Activated naive CD8-positive, alpha-beta T cell treated with anti-CD3 and anti-CD28 coated beads, Interleukin-2, amount 10 ng/mL, durations not matched to agents 7 days and 5 days (primary cell): ENCODE measurements around the gene EPB41L4A. TPM values are rescaled to one million over a fixed set of nuclear protein-coding genes. Genes with fewer than 3 reads are reported as not detected.
"Not testable (repeated sequence)": the region's sequence is repeated elsewhere in the genome, so short reads cannot be mapped to it uniquely, and the experiment has no call there.

ENCODE experiments used
- ATAC-seq: fragments of 150-1000 bp; cut with Tn5 transposase; one replicate; pipeline ENCODE4 v1.10.0; 2021; ENCODE audit warnings: low read depth, moderate library complexity
- POLR2A ChIA-PET: fragments of 350-600 bp; sonication (Branson Sonifier 250); formaldehyde crosslinking; loops from one replicate; lab custom pipeline; 2021; ENCODE audit warnings: antibody characterized with exemption; lab: Charles Lee
- DNase-seq: peaks from one replicate; pipeline ENCODE4 v3.0.0; 2021
- H3K27ac Mint-ChIP-seq: one replicate; pipeline ENCODE4 v1.8.0; 2022; ENCODE audit warnings: mild to moderate bottlenecking, mixed read lengths
- H3K27me3 Mint-ChIP-seq: one replicate; pipeline ENCODE4 v1.8.0; 2022; ENCODE audit warnings: mild to moderate bottlenecking, moderate library complexity, mixed read lengths
- H3K36me3 Mint-ChIP-seq: one replicate; pipeline ENCODE4 v1.8.0; 2021; ENCODE audit warnings: mild to moderate bottlenecking, mixed read lengths
- H3K4me1 Mint-ChIP-seq: one replicate; pipeline ENCODE4 v1.8.0; 2021; ENCODE audit warnings: mixed read lengths
- H3K4me3 Mint-ChIP-seq: one replicate; pipeline ENCODE4 v1.8.0; 2022; ENCODE audit warnings: mild to moderate bottlenecking, moderate library complexity, mixed read lengths
- H3K9me3 Mint-ChIP-seq: one replicate; pipeline ENCODE4 v1.8.0; 2021; ENCODE audit warnings: mixed read lengths
- total RNA-seq, 2 experiments: library from RNA; stranded (reverse); gene quantifications; one replicate each; pipeline ENCODE4 v1.2.3, GENCODE V29; 2021

The EPB41L4A gene
- total RNA-seq, 2 experiments from 2014 or later = 0.11 to 1.0 TPM

DNA sequence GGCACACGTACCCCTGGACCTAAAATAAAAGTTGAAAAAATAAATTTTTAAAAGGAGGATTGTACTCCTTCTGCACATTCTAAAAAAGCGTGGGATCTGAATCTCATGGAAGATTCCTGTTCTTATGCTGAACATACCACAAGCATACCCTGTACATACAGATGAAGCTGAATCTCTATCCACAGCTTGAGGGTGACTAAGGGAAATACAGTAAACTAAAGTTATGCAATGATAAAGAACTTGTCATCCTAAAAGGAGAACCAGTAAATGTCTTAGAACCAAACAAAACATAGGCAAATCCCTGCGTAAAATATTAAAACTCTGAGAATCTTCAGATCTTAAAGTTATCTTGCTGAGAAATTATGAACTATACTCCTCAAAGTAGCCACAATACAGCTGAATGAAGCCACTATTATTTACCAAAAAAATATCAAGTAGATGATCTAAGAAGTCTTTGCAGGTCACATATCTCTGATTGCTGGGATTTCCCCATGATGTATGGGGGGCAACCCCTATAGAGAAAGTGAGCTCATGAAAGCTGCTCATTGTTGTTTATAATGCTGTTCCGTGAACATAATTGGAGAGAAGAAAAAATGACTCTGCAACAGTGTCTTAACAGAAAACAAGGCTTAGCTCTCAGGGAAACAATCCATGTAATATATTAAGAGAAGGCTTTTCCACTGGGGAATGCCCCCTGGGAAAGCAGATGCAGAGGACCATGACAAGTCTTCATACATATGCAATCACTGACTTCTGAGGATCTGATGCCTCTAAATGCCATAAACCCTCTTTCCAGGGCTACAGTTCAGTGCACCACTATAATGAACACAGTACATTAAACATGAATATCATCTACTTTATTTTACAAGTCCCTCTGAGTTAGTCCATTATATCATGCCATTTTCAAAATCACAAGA is 210.1 kb downstream of the EPB41L4A start:
- no peak for ATAC-seq
- H3K36me3 Mint-ChIP-seq = no peaks in the 10 kb centered on the region

DNA sequence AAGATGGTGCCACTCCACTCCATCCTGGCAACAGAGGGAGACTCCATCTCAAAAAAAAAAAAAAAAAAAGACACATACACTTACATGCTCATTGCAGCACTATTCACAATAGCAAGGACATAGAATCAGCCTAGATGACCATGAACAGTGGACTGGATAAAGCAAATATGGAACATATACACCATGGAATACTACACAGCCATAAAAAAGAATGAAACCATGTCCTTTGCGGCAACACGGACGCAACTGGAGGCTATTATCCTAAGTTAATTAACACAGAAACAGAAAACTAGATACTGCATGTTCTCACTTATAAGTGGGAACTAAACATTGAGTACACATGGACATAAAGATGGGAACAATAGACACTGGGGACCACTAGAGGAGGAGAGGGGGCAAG is 210.9 kb downstream of the EPB41L4A start:
- H3K4me1 Mint-ChIP-seq, H3K27ac Mint-ChIP-seq, H3K4me3 Mint-ChIP-seq, H3K36me3 Mint-ChIP-seq, DNase-seq, H3K9me3 Mint-ChIP-seq, POLR2A ChIA-PET, ATAC-seq: not testable (repeated sequence)
- H3K27me3 Mint-ChIP-seq = peaks cover 16% of the 10 kb centered on the region

More for the DNA sequence above, 210.1 kb downstream of the EPB41L4A start:
- H3K4me3 Mint-ChIP-seq = no peak overlapping the region
- H3K9me3 Mint-ChIP-seq = no peaks in the 10 kb centered on the region
- H3K27me3 Mint-ChIP-seq = peaks cover 16% of the 10 kb centered on the region
- no peak for DNase-seq
- no peaks in the 10 kb centered on the region for H3K4me1 Mint-ChIP-seq
- no peak overlapping the region for H3K27ac Mint-ChIP-seq
- POLR2A ChIA-PET = no interaction called here

DNA sequence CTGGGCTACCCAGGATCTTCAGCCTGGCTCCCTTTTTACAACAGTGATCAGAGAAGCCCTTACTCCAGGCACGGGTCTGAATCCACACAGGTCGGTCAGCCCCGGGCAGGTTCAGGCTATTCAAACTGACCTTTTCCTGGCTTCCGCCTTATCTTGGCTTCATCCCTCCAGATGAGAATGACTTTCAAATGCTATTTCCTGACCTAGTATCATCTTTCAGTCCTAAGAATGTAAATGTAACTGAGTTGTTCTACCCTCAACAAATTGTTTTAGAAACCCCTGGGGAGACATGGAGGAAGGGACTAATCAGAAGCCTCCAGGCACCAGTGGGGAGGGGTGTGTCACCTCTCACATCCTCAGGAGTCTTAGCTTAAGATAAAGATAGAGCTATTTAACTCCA is 213.2 kb downstream of the EPB41L4A start:
- Mint-ChIP-seq H3K36me3 (no peaks in the 10 kb centered on the region), H3K4me1 (no peaks in the 10 kb centered on the region), H3K4me3 (no peak overlapping the region), H3K27me3 (peaks cover 24% of the 10 kb centered on the region), H3K27ac (no peak overlapping the region), H3K9me3 (no peaks in the 10 kb centered on the region)
- ATAC-seq (no peak), DNase-seq (no peak)
- POLR2A ChIA-PET = no interaction called here

DNA sequence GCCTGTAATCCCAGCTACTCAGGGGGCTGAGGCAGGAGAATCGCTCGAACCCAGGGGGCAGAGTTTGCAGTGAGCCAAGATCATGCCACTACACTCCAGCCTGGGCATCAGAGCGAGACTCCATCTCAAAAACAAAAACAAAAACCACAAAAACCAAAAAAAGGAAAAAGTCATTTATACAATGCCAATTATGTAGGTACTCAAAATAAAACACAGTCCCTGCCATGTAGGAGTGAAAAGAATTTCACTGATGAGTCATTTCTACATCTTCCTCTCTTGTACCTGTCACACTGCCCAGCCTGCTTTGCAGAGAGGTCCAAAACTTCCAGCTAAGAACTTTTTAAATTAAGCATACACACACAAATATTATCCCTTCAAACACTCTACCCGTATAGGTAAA is 215.8 kb downstream of the EPB41L4A start:
- Mint-ChIP-seq H3K27me3 (peaks cover 24% of the 10 kb centered on the region), H3K27ac (no peak overlapping the region), H3K4me1 (no peaks in the 10 kb centered on the region), H3K4me3 (no peak overlapping the region), H3K9me3 (no peaks in the 10 kb centered on the region), H3K36me3 (no peaks in the 10 kb centered on the region)
- no peak for DNase-seq
- POLR2A ChIA-PET = no interaction called here
- no peak for ATAC-seq

DNA sequence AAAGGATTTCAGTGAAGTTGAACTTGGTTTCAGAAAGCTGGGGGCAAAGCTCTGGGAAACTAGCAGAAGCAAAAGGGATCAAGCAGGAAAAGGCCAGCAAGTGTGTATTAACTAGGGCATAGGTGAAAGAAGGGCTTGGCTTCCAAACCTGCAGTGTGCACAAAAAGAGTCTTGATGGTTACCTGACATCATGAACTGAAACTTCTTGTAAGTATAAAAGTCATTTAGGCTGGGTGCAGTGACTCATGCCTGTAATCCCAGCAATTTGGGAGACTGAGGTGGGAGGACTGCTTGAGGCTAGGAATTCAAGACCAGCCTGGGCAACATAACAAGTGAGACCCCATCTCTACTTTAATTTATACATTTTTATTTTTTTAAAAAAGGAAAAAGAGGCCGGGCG is 216.4 kb downstream of the EPB41L4A start:
- no peak overlapping the region for H3K4me3 Mint-ChIP-seq
- no peak overlapping the region for H3K27ac Mint-ChIP-seq
- no peaks in the 10 kb centered on the region for H3K4me1 Mint-ChIP-seq
- DNase-seq (no peak), ATAC-seq (no peak)
- POLR2A ChIA-PET = no interaction called here
- H3K27me3 Mint-ChIP-seq = peaks cover 24% of the 10 kb centered on the region
- H3K36me3 Mint-ChIP-seq = no peaks in the 10 kb centered on the region
- no peaks in the 10 kb centered on the region for H3K9me3 Mint-ChIP-seq

DNA sequence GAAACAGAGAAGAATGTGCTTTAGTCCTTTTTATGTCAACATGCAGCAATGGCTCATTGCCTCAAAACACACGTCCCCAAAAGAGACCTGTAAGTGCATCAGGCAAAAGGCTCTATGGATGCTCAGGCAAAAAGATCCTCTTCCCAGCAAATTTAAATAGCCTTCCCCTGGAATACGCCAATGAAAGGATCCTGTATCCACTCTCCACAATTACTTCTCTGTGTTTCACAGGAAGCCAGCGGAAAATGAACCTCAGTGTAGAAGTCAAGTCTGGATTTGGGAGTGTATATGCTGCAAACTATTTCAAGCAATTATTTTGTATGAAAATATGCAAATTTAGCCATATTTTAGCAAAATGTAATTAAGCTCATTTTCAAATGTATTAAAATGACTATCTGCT is 217.9 kb downstream of the EPB41L4A start:
- POLR2A ChIA-PET = no interaction called here
- H3K27ac Mint-ChIP-seq = no peak overlapping the region

DNA sequence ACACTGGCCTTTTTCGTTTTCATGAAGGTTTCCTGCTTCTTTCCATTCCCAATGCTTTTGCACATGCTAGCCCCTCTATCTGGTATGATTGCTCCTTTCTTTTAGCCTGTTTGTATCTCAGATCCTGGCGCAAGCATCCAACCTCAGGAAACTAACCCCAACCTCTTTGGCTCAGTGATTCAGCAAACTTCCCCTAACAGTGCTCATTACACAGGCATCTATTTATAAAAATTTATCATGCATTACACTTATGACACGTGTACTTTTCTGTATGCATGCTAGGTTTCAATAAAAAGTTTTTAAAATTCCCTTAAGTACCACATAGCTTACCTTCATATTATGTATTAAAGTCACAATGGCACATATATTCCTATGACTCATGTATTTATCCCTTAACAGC is 218.9 kb downstream of the EPB41L4A start:
- no peaks in the 10 kb centered on the region for H3K36me3 Mint-ChIP-seq
- H3K27ac Mint-ChIP-seq = no peak overlapping the region

More for the DNA sequence above, 217.9 kb downstream of the EPB41L4A start:
- peaks cover 16% of the 10 kb centered on the region for H3K27me3 Mint-ChIP-seq
- DNase-seq (no peak), ATAC-seq (no peak)
- no peak overlapping the region for H3K4me3 Mint-ChIP-seq
- no peaks in the 10 kb centered on the region for H3K4me1 Mint-ChIP-seq
- no peaks in the 10 kb centered on the region for H3K36me3 Mint-ChIP-seq
- no peaks in the 10 kb centered on the region for H3K9me3 Mint-ChIP-seq

DNA sequence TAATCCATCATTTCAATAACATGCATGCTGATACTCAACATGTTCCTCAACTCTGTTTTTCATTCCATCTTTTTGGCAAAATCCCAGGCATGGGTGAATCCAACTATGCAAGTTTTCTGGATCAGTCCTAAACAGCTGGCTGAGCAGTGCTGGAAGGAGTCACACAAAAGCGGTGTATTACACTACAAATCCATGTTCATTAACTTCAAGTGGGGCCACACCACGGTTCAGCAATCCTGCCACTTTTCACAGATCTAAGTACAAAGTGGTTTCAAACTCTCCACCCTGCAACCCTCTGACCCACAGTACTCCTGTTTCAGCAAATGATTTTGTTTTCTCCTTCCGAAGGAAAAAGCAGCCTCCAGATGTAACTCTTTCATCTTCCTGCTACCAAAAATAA is 222.5 kb downstream of the EPB41L4A start:
- Mint-ChIP-seq H3K27ac (no peak overlapping the region), H3K4me3 (no peak overlapping the region), H3K27me3 (no peaks in the 10 kb centered on the region), H3K9me3 (no peaks in the 10 kb centered on the region), H3K4me1 (no peaks in the 10 kb centered on the region), H3K36me3 (no peaks in the 10 kb centered on the region)
- DNase-seq (no peak), ATAC-seq (no peak)
- POLR2A ChIA-PET = interaction anchor here (0.6 kb wide), 1 partner anchor 19 kb away, joined by 4 read pairs; no protein-coding TSS in a partner anchor

More for the DNA sequence above, 218.9 kb downstream of the EPB41L4A start:
- Mint-ChIP-seq H3K27me3 (peaks cover 16% of the 10 kb centered on the region), H3K4me1 (no peaks in the 10 kb centered on the region), H3K4me3 (no peak overlapping the region), H3K9me3 (no peaks in the 10 kb centered on the region)
- DNase-seq (no peak), ATAC-seq (no peak)
- POLR2A ChIA-PET = no interaction called here

DNA sequence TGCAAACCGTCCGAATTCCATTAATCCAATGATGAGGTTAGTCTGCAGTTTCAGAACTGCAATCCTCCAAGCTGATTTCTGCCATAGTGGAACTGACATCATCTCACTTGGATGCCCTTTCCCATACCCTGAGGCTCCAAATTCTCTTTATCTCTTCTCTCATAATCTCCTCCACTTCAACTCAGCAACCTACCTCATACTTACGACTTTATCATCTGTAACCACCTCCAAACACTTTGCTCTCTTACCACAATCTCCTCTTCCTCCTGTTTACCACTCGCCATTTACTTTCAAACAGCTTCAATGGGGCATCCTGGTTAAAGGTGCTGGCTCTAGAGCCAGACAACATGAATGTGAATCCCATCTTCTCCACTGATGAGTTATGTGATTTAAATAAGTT is 223.2 kb downstream of the EPB41L4A start:
- Mint-ChIP-seq H3K9me3 (no peaks in the 10 kb centered on the region), H3K27me3 (no peaks in the 10 kb centered on the region), H3K27ac (no peak overlapping the region), H3K4me1 (no peaks in the 10 kb centered on the region), H3K36me3 (no peaks in the 10 kb centered on the region), H3K4me3 (no peak overlapping the region)
- ATAC-seq (no peak), DNase-seq (no peak)
- POLR2A ChIA-PET = no interaction called here

DNA sequence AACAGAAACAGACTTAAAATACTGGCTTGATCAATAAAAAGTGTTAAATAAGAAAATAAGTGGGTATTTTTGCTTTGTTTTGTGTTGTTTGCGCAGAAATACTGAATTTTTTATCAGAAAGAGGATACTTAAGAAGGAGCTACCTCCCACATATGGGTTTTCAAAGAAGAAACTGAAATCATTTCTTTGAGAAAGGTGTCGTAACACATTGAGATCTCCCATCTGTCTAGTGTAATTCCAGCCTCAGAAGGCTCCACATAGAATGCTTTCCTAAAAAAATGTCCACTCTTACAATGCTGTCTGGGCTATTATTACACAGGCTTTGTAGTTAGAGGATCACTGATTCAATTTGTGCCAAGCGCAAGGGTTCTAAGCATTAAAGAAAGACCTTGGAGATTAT is 226.2 kb downstream of the EPB41L4A start:
- Mint-ChIP-seq H3K36me3 (no peaks in the 10 kb centered on the region), H3K4me1 (no peaks in the 10 kb centered on the region), H3K9me3 (no peaks in the 10 kb centered on the region), H3K4me3 (no peak overlapping the region), H3K27me3 (peaks cover 4% of the 10 kb centered on the region), H3K27ac (no peak overlapping the region)
- POLR2A ChIA-PET = no interaction called here
- ATAC-seq (no peak), DNase-seq (no peak)

DNA sequence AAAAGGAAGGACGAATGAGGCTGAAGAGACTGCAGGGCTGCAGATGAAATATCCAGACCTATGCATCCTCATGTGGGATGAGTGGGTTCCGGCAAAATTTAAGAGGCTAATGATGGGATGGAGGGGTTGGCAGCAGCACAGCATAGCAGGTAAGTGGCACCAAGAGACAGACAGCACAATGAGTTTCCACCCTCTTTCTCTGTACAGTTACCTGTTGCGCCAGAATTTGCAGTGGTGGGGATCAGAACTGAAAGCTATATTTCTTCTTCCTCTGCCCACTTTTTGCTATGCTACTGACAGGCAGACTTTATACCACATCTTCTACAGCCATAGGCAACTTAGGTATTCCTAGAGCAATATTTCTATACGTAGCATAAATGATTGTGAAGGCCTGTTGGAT is 227.0 kb downstream of the EPB41L4A start:
- ATAC-seq = no peak

DNA sequence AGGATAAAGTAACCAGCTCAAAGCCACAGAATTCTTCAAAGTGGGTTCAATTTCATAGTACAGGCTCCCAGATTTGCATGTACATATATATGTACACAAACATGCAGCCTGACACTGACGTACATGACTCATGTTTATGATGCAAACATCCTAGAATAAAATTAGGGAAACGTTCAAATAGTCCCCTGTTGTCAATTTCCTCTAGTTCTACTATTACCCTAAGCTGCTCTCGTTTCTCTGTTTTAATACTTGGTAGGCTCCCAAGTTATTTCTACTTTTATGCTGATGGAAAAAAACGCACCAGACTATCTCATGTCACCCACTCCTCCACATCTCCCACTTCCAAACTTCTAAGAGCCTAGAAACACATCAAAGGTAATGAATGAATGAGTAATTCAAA is 229.7 kb downstream of the EPB41L4A start:
- H3K27me3 Mint-ChIP-seq = peaks cover 27% of the 10 kb centered on the region
- H3K4me1 Mint-ChIP-seq = no peaks in the 10 kb centered on the region
- H3K9me3 Mint-ChIP-seq = no peaks in the 10 kb centered on the region
- POLR2A ChIA-PET = no interaction called here
- H3K4me3 Mint-ChIP-seq = no peak overlapping the region
- ATAC-seq (no peak), DNase-seq (no peak)
- no peaks in the 10 kb centered on the region for H3K36me3 Mint-ChIP-seq
- no peak overlapping the region for H3K27ac Mint-ChIP-seq

More for the DNA sequence above, 227.0 kb downstream of the EPB41L4A start:
- H3K27me3 Mint-ChIP-seq = peaks cover 11% of the 10 kb centered on the region
- no peaks in the 10 kb centered on the region for H3K36me3 Mint-ChIP-seq
- no peak overlapping the region for H3K4me3 Mint-ChIP-seq
- no peaks in the 10 kb centered on the region for H3K9me3 Mint-ChIP-seq
- no peak for DNase-seq
- no peak overlapping the region for H3K27ac Mint-ChIP-seq
- no peaks in the 10 kb centered on the region for H3K4me1 Mint-ChIP-seq
- POLR2A ChIA-PET = no interaction called here

DNA sequence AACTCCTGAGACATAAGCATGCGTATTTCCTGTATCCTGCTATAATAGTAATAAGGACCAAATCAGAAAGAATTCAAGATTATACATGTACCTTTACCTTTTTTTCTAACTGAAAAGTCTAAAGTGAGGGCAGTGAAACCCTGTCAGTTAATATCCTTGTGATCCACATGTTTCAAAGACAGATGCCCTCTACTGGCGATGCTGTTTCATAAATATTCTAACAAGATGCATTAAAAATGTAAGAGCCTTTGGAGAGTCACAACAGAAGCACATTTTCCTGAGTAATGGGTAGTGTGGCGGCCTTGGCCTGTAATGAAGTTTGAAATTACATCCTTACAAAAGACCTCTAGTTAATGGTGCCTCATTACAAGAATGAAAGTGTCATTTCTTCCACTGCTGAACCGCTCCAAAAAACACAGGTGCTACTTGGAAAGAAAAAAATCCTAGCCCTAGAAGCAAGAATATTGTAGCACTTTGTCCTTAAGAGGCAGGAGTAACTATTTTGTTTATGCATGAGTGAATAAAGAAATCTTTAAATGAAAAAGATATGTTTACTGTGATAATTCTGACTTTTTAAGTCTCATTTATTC is 232.6 kb downstream of the EPB41L4A start:
- no peaks in the 10 kb centered on the region for H3K9me3 Mint-ChIP-seq
- H3K4me3 Mint-ChIP-seq = no peak overlapping the region
- no peak for DNase-seq
- no peak for ATAC-seq
- peaks cover 40% of the 10 kb centered on the region for H3K27me3 Mint-ChIP-seq
- no peak overlapping the region for H3K27ac Mint-ChIP-seq
- H3K36me3 Mint-ChIP-seq = no peaks in the 10 kb centered on the region
- no peaks in the 10 kb centered on the region for H3K4me1 Mint-ChIP-seq
- POLR2A ChIA-PET = no interaction called here

DNA sequence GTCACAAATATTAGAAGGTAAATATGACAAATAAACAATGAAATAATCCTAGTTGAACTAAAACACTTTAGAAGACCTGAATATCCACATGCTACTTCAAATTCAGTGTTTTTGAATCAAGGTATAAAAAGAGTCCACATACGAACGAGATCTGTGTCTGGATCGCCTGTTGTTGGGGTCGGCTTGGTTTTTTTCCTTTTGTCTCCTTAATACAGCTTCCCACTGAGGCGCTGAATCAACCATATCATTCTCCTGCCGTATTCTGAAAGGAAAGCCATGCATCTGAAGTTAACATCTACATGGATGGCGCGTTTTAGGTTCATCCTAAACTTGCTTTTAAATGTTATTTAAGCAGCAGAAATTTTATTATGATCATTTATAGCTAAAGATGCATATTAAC is 235.2 kb downstream of the EPB41L4A start:
- no peaks in the 10 kb centered on the region for H3K4me1 Mint-ChIP-seq
- no peaks in the 10 kb centered on the region for H3K9me3 Mint-ChIP-seq
- no peaks in the 10 kb centered on the region for H3K36me3 Mint-ChIP-seq
- peaks cover 50% of the 10 kb centered on the region for H3K27me3 Mint-ChIP-seq
- no peak overlapping the region for H3K27ac Mint-ChIP-seq
- H3K4me3 Mint-ChIP-seq = no peak overlapping the region
- POLR2A ChIA-PET = no interaction called here
- DNase-seq (no peak), ATAC-seq (no peak)
